Anterior cingulate cortex (tissue), 58 donors: Measurements from ENCODE around the gene BAG3.
"Not testable (repeated sequence)": the region's sequence is repeated elsewhere in the genome, so short reads cannot be mapped to it uniquely, and the experiment has no call there.

ENCODE experiments used
- DNase-seq, 58 donors: peaks; one replicate each; lab custom pipeline; 2025; lab: John Stamatoyannopoulos, UW

BAG3 gene

DNA sequence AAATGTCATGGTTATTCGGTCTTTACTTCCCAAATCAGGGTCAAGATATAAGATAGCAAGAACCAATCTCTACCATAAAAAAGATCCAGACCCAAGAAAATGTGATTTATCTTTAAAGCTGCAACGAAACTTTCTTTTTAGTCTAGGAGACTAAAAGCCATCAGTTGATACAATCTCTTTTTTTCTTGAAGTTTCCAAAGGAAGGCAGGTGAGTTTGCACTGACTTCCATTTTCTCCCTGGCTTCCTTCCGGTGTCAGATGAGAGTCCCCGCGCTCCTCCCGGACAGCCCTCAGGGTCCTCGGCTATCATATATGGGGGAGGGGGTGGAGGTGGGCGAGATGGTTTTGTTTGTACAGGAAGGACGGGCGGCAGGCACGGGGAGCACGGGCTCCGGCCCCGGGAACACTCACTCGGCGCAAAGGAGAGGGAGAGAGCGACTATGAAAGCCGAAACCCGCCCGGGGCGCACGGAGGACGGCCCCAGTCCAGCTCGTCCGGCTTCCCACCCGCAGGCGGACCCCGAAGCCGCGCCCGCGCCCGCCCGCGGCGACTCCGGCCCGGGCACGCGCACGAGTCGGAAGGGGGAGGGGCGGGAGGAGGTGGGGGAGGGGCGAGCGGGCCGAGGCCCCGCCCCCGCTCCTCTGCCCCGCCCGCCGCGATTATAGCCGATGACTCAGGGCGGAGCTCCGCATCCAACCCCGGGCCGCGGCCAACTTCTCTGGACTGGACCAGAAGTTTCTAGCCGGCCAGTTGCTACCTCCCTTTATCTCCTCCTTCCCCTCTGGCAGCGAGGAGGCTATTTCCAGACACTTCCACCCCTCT lies at the start of gene BAG3:
Gene BAG3, plus strand, starts transcription at position 689 of the 822 bp plus-strand sequence. CDS start 296 bp downstream, outside the sequence.
- peak; percentile 6 to 98 (median 80) for DNase-seq

DNA sequence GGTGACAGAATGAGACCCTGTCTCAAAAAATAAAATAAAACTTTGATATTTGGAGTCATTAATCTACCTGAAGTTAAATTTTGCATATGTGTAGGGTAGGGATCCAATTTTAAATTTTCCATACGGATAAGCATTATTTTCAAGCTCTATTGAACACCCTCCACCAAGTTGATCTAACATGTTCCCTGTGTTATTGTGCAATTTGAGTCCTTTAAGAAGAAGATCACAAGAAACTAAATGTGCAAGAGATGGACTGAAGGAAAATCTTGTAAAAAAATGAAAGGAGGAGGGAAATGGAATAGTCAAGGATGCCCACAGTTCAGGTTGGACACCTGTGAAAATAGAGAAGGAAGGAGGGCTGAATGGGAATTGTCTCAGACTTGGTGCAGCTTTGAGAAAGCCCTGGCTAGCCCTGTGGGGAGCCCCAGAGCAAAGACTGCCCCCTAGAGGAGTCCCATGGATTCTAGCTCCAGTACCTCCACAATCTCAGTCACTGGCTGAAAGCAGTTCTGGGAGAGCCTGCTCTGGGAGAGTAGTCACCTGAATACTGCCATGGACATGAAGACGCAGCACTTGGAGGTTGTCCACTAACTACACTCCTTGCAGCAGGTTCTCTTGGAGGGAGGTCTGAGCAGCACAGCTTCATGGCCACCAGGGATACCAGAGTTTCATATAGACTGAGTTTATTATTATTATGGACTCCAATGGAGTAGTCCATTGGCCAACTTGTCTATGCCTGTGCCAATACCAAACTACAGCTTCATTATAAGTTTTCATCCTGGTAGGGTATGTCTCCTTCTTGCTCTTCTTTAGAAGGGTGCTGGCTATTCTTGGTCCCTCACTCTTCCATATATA lies 48.7 kb upstream of the BAG3 start:
- no peak for DNase-seq

DNA sequence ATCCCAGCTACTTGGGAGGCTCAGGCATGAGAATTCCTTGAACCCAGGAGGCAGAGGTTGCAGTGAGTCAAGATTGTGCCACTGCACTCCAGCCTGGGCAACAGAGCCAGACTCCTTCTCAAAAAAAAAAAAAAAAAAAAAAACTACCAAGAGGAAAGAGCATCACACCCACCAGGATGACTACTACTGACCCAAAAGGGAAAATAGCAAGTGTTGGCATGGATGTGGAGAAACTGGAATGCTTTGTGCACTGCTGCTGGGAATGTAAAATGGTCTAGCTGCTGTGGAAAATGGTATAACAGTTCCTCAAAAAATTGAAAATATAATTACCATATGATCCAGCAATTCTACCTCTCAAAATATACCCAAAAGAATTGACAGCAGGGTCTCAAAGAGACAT lies 46.7 kb upstream of the BAG3 start:
- no peak for DNase-seq

DNA sequence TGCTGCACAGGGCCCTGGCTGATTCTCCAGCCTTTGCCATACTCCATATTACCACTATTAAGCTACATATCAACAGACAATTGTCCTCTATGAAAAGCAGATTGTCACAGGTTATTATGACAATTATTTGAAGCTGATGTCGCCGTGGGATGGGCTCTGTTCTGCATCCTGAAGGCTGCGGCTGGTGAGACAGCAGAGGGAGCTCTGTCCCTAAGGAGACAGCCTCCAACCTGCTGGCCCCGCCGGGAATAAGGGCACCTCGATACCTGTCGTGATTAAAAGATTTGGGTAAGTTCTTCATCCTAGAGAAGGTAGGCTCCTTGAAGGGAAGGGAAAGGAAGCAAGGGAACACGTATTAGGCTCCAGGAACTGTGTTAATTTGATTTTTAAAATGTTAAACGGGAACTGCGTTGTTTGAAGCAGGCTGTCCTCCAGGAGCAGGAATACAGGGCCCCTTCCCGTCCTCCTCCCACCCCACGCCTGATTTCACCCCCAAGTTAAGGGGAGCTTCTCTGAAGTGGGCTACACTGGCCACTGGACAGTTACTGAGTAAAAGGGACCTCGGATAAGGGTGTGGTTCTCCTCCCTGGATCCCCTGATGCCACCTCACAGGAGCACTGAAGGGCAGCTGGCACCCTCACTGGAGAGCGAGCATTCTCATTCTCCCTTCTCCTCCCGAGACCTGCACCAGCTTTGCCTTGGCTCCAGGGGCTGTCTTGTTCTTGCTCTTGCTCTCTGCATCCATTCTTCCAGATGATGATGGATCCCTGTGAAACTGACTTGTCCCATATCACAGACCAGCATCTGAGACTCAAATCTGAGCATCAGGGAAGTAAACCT lies 42.6 kb upstream of the BAG3 start:
- peak in 39 of 58 donors; percentile 2 to 67 (median 26) for DNase-seq

DNA sequence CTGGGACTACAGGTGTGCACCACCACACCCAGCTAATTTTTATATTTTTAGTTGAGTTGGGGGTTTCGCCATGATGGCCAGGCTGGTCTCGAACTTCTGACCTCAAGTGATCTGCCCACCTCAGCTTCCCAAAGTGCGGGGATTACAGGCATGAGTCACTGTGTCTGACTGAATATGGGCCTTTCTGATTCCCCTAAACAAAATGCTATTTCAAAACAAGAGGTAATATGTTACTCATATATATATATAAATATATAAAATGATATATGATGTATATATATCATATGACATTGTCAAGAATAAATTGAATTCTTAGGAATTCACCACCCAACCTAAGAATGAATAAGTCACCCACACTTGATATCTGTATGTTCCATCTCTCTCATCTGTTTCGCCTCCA lies 41.7 kb upstream of the BAG3 start:
- DNase-seq: no peak

DNA sequence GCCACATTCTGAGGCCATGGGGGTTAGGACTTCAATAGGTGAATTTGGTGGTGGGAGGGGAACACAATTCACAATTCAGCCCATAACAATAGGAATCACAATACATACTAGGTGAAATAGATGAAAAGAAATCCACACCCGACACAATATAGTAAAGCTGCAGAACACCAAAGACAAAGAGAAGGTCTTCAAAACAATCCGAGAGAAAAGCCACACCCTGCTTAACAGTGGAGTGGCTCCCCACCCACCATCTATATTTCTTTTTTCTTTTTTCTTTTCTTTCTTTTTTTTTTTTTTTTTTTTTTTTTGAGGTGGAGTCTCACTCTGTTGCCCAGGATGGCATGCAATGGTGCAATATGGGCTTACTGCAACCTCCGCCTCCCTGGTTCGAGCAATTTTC lies 39.7 kb upstream of the BAG3 start:
- no peak for DNase-seq

DNA sequence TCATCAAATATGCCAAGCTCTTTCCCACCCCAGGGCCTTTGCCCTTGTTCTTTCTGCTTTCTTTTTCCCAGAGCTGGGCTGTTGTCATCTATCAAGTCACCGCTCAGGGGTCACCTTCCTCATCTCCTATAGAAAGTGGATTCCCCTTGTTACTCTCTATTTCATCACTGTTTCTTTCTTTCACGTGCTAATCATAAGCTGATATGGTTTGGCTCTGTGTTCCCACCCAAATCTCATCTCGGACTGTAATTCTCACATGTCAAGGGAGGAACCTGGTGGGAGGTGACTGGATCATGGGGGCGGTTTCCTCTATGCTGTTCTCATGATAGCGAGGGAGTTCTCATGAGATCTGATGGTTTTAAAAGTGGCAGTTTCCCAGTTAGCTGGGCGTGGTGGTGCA lies 37.4 kb upstream of the BAG3 start:
- DNase-seq: no peak

DNA sequence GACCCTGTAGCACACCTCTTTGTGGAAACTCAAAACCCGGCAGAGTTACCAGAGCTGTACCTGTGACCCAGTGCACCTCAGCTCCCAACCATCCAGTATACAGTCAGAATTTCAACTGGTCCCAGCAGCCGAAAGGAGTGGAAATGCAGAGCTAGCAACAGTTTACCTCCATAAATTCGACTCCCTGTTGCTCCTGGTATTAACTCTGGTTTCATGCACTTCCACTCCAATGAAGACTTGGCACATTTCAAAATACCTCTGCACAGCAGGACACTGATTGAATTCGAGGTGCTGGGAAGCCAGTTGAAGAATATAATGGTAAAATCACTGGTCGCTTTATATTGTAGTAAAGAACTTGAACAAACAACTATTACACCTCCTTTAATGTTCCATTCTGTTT lies 36.5 kb upstream of the BAG3 start:
- DNase-seq: no peak

DNA sequence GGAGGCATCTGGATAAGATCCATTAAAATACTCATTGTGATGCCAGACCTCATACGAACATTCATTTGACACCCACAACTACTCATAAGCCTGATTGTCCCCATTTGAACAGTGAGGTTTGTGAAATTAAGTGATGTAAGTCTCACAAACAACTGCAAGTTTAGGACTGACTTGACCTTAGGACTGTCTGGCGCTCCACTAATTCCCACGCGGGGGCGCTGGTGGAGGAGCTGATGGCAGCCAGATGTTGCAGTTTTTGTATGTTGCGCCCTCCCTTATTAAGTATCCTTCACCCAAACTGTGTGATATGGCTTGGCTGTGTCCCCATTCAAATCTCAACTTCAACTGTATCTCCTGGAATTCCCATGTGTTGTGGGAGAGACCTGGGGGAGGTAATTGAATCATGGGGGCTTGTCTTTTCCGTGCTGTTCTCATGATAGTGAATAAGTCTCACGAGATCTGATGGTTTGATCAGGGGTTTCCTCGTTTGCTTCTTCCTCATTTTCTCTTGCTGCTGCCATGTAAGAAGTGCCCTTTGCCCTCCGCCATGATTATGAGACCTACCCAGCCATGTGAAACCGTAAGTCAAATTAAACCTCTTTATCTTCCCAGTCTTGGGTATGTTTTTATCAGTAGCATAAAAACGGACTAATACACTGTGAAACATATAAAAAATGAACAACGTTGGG lies 34.2 kb upstream of the BAG3 start:
- no peak for DNase-seq

DNA sequence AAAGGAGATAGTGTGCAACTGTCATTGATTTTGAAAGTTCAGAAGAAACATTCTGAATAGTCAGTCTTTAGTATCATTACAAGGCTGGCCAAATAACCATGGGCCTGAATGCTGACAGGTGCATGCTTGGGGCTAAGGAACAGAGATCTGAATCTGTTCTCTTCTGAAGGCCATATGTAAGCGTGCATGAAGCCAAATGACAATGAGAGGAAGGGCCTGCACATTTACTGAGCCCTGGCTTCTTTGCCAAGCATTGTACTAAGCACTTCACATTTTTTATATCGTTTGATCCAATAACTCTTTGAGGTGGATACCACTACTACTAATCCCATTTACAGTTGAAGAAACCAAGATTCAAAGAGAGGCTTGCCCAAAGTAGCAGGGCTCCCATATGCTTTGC lies 32.0 kb upstream of the BAG3 start:
- DNase-seq: no peak

DNA sequence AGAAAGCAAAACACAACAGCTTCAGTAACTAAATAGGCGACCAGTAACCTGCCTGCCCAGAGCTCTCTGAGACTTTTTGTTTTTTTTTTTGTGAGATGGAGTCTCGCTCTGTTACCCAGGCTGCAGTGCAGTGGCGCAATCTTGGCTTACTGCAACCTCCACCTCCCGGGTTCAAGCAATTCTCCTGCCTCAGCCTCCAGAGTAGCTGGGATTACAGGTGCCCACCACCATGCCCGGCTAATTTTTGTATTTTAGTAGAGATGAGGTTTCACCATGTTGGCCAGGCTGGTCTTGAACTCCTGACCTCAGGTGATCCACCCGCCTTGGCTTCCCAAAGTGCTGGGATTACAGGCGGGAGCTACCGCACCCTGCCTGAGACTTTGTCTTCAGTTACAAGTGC lies 31.4 kb upstream of the BAG3 start:
- not testable (repeated sequence) for DNase-seq

DNA sequence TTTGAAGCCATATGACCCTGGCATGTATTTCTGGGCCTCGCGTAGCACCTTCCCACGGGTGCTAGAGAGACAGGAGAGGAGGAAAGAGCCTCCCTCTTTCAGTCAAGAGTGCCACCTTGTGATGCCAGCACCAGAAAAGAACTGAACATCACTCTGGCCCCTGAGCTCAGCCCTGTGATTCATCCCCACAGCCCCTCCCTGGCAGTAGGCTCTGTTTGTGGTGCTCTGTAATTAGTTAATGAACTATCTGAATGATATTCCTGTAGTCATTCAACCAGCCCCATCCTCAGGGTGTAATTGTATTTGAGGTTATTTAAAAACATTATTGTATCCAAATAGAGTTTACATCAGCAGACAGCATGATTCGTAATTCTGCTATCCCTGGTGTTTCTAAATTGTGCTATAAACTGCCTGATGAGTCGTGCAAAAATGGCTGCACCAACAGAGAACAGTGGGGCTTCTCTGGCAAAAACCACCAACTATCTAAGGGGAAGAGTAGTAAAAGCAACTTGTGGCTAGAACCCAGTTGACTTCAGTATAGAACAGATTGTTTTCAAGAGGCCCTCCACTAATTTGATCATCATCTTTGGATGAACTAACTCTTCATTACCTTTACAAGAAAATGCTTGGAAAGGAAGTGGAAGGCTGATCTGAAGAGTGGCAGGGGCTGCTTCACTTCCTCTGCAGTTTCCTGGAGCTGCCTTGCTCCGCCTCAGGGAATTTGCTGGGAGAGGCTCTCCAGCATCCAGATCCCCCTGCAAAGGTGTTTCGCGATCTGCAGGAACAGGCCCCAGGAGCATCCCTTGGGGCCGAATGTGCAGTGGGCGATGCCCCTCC lies 30.7 kb upstream of the BAG3 start:
- DNase-seq: peak in 5 of 58 donors; percentile 4 to 23 (median 11)

DNA sequence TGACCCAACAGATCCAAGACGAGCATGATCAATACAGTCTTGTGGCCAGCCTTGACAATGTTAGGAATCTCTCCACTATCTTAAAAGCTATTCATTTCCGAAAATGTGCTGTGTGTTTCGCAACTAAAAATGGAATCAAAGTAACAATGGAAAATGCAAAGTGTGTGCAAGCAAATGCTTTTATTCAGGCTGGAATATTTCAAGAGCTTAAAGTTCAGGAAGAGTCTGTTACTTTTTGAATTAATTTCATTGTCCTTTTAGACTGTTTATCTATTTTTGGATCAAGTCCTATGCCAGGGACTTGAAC lies 30.1 kb upstream of the BAG3 start:
- no peak for DNase-seq

DNA sequence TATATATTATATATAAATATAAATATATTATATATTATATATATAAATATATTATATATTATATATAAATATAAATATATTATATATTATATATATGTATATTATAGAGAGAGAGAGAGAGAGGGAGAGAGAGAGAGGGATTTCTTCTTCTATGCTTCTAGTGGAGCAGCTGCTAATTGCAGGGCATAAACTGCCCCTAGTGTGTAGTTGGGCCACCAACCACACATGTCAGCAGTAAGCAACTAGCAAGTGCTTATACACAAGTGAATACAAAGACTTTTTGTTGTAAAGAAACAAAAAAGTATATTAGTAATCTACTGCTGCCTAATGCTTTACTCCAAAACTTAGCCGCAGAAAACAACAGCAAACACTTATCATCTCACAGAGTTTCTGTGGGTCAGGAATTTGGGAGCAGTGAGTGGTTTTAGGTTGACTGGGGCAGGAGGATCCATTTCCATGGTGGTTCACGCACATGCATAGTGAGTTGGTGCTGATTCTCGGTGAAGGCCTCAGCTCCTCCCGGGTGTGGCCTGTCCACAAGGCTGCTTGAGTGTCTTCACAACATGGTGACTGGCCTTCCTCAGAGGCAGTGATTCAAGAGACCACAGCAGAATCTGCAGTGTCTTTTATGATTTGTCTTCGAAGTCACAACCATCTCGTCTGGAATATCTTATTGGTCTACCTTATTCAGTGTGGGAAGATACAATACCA lies 25.5 kb upstream of the BAG3 start:
- DNase-seq: no peak

DNA sequence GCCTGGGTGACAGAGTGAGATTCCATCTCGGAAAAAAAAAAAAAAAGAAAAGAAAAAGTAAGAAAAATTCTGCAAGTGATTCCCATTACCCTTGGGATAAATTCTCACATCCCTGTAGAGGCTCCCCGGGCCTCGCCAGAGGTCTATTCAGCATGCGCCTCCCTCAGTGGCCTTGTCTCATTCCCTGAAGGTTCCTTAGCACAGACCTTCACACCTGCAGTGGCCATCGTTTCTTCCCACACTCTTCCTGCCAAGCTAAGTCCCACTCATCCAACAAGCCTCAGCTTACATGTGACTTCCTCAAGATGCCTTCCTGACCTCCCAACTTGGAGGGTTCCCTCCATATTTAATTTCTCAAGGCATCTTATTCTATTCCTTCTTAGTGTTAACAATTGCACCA lies 20.9 kb upstream of the BAG3 start:
- no peak for DNase-seq

DNA sequence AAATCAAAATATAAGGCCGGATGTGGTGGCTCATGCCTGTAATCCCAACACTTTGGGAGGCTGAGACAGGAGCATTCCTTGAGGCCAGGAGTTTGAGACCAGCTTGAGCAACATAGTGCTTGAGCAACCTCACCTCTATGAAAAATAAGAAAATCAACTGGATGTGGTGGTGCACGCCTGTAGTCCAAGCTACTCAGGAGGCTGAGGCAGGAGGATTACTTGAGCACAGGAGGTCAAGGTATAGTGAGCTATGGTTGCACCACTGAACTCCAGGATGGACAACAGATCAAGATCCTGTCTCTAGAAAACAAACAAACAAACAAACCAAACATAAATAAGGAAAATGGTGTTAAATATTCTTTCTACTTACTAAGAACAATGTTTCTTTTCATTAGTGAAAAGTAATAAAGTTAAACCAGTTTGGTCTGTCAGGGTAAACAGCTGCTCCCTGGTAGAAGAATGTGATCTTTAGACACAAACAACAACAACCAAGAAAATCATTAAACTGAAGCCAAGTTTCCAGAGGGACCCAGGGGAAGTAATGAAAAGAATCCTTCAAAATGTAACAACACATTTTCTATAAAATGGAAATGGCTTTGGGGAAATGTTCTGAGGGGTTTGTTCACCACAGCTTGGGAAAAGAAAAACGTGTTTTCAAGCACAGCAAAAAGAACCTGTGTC lies 17.5 kb upstream of the BAG3 start:
- DNase-seq: peak in 2 of 58 donors; percentile 52 to 68

DNA sequence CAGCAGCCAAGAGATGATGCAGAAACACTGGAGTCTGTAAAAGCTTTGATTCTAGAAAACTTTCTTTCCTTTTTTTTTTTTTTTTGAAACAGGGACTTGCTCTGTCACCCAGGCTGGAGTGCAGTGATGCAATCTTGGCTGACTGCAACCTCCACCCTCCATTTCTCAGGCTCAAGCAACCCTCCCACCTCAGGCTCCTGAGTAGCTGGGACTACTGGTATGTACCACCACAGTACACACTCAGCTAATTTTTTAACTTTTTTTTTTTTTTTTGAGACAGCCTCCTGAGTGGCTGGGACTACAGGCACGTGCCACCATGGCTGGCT lies 17.0 kb upstream of the BAG3 start:
- DNase-seq: peak in 16 of 58 donors; percentile 8 to 75 (median 28)

DNA sequence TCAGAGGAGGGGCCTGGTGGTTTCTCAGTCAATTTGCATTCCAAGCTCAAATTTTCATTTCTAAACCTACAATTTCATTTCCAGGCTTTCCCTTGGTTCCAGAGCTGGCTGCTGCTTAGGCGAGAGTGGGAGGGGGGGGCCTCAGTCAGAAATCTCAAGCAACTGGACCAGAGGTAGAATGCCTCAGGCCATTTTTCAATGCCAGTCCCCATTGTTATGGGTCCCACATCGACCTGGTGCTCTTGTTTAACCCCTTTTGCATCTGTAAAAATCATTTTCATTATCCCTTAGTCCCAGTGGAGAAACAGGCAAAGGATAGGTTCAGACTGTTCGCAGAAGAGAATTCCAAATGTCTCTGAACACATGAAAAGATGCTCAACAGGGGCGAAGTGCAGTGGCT lies 13.5 kb upstream of the BAG3 start:
- DNase-seq: no peak
